Parathyroid adenoma (tissue), 2 donors: Measurements from ENCODE around the gene BMP6.

Source experiments
- H2AFZ ChIP-seq: fragments of 300-600 bp; sonication (generic); one replicate; pipeline ENCODE4 v1.7.0; 2017; ENCODE audit warnings: antibody characterized with exemption, mild to moderate bottlenecking
- H3K27ac ChIP-seq: fragments of 300-600 bp; sonication (generic); one replicate; pipeline ENCODE4 v1.7.0; 2017
- H3K27me3 ChIP-seq: fragments of 300-600 bp; sonication (generic); one replicate; pipeline ENCODE4 v1.7.0; 2017; ENCODE audit warnings: low read length; ENCODE audit not compliant: control insufficient read depth, insufficient read depth
- H3K36me3 ChIP-seq: fragments of 300-600 bp; sonication (generic); one replicate; pipeline ENCODE4 v1.7.0; 2017; ENCODE audit warnings: low read length; ENCODE audit not compliant: control insufficient read depth, insufficient read depth
- H3K4me1 ChIP-seq: fragments of 300-600 bp; sonication (generic); one replicate; pipeline ENCODE4 v1.7.0; 2017; ENCODE audit warnings: control low read depth
- H3K4me2 ChIP-seq: fragments of 300-600 bp; sonication (generic); one replicate; pipeline ENCODE4 v1.7.0; 2017; ENCODE audit warnings: low read length
- H3K4me3 ChIP-seq: fragments of 300-600 bp; sonication (generic); one replicate; pipeline ENCODE4 v1.7.0; 2017; ENCODE audit warnings: low read depth, low read length
- H3K79me2 ChIP-seq: fragments of 300-600 bp; sonication (generic); one replicate; pipeline ENCODE4 v1.7.0; 2017; ENCODE audit warnings: control low read depth
- H3K9ac ChIP-seq: fragments of 300-600 bp; sonication (generic); one replicate; pipeline ENCODE4 v1.7.0; 2017; ENCODE audit warnings: mild to moderate bottlenecking
- H3K9me3 ChIP-seq: fragments of 300-600 bp; sonication (generic); one replicate; pipeline ENCODE4 v1.7.0; 2017; ENCODE audit warnings: low read length; ENCODE audit not compliant: control insufficient read depth
- CTCF ChIP-seq: fragments of 300-600 bp; sonication (generic); IDR thresholded peaks from one replicate; pipeline ENCODE4 v1.7.0; 2017; ENCODE audit warnings: antibody characterized with exemption, mild to moderate bottlenecking
- donor health status: primary hyperparathyroidism.

The BMP6 gene

GRCh38 chr6:7901056-7901455 lies 175.2 kb downstream of the BMP6 start:
- Histone ChIP-seq H3K36me3 (no peaks in the 10 kb centered on the region), H3K79me2 (peaks cover 12% of the 10 kb centered on the region), H3K9ac (no peak overlapping the region), H3K4me2 (no peak overlapping the region), H3K4me1 (no peaks in the 10 kb centered on the region), H3K4me3 (no peak overlapping the region), H3K27me3 (no peaks in the 10 kb centered on the region), H3K27ac (no peak overlapping the region), H3K9me3 (no peaks in the 10 kb centered on the region), H2AFZ (no peak overlapping the region)
- no peak for TF ChIP-seq CTCF

GRCh38 chr6:7901780-7902179 lies 175.9 kb downstream of the BMP6 start:
- no peak overlapping the region for H2AFZ ChIP-seq
- no peaks in the 10 kb centered on the region for H3K9me3 ChIP-seq
- H3K4me3 ChIP-seq = no peak overlapping the region
- H3K4me2 ChIP-seq = no peak overlapping the region
- H3K4me1 ChIP-seq = peaks cover 2% of the 10 kb centered on the region
- no peaks in the 10 kb centered on the region for H3K36me3 ChIP-seq
- H3K27me3 ChIP-seq = no peaks in the 10 kb centered on the region
- H3K79me2 ChIP-seq = peaks cover 12% of the 10 kb centered on the region
- no peak for TF ChIP-seq CTCF
- no peak overlapping the region for H3K27ac ChIP-seq
- H3K9ac ChIP-seq = no peak overlapping the region

GRCh38 chr6:7902221-7902620 lies 176.3 kb downstream of the BMP6 start:
- Histone ChIP-seq H3K9ac (no peak overlapping the region), H3K4me1 (peaks cover 3% of the 10 kb centered on the region), H3K36me3 (no peaks in the 10 kb centered on the region), H3K27ac (no peak overlapping the region), H3K9me3 (no peaks in the 10 kb centered on the region), H3K4me2 (no peak overlapping the region), H3K4me3 (no peak overlapping the region), H3K27me3 (no peaks in the 10 kb centered on the region), H2AFZ (no peak overlapping the region), H3K79me2 (peaks cover 12% of the 10 kb centered on the region)
- no peak for TF ChIP-seq CTCF

- no peaks in the 10 kb centered on the region for H3K9me3 ChIP-seq
- no peak overlapping the region for H3K9ac ChIP-seq
- no peaks in the 10 kb centered on the region for H3K36me3 ChIP-seq
- TF ChIP-seq CTCF = no peak
- H3K4me3 ChIP-seq = no peak overlapping the region
- peaks cover 15% of the 10 kb centered on the region for H3K79me2 ChIP-seq
- H3K27ac ChIP-seq = no peak overlapping the region
- H3K4me1 ChIP-seq = peaks cover 9% of the 10 kb centered on the region
- H3K27me3 ChIP-seq = no peaks in the 10 kb centered on the region
- H2AFZ ChIP-seq = no peak overlapping the region
- H3K4me2 ChIP-seq = no peak overlapping the region
These were observed 177.0 kb downstream of the BMP6 start for GRCh38 chr6:7902867-7903266.

- Histone ChIP-seq H3K27me3 (no peaks in the 10 kb centered on the region), H3K4me1 (peaks cover 9% of the 10 kb centered on the region)
These were observed 177.8 kb downstream of the BMP6 start for GRCh38 chr6:7903673-7904072.

More at GRCh38 chr6:7903673-7904072, 177.8 kb downstream of the BMP6 start:
- no peak for TF ChIP-seq CTCF
- Histone ChIP-seq H3K27ac (no peak overlapping the region), H3K9me3 (no peaks in the 10 kb centered on the region), H3K9ac (no peak overlapping the region), H3K4me2 (no peak overlapping the region), H3K4me3 (no peak overlapping the region), H2AFZ (no peak overlapping the region), H3K36me3 (no peaks in the 10 kb centered on the region), H3K79me2 (peaks cover 16% of the 10 kb centered on the region)
